DMS79 (cell line): ENCODE data around the gene MAPK14.
"Not testable (repeated sequence)": the region's sequence is repeated elsewhere in the genome, so short reads cannot be mapped to it uniquely, and the experiment has no call there.

ENCODE experiments used
- DNase-seq: peaks from one replicate; lab custom pipeline; 2025; lab: John Stamatoyannopoulos, UW

Gene MAPK14

GRCh38 chr6:36027501-36028087, at the start of gene MAPK14:
Gene MAPK14, plus strand, starts transcription at chr6:36027808. Its CDS starts 350 bp downstream, at chr6:36028158.
- peak; percentile 99 for DNase-seq

GRCh38 chr6:35980126-35980525, 47.5 kb upstream of the MAPK14 start:
- not testable (repeated sequence) for DNase-seq

GRCh38 chr6:35980991-35981645, 46.5 kb upstream of the MAPK14 start:
- DNase-seq = no peak

- DNase-seq = no peak
These were observed 42.9 kb upstream of the MAPK14 start for GRCh38 chr6:35984701-35985100.

- DNase-seq = not testable (repeated sequence)
These were observed 39.6 kb upstream of the MAPK14 start for GRCh38 chr6:35988047-35988446.

GRCh38 chr6:35993150-35993549, 34.5 kb upstream of the MAPK14 start:
- no peak for DNase-seq

- no peak for DNase-seq
These were observed 27.2 kb upstream of the MAPK14 start for GRCh38 chr6:36000451-36000850.

- DNase-seq = no peak
These were observed 11.9 kb upstream of the MAPK14 start for GRCh38 chr6:36015666-36016065.

- DNase-seq = no peak
These were observed 9.3 kb upstream of the MAPK14 start for GRCh38 chr6:36018339-36018738.

GRCh38 chr6:36019167-36019566, 8.4 kb upstream of the MAPK14 start:
- DNase-seq = no peak

GRCh38 chr6:36020154-36020553, 7.5 kb upstream of the MAPK14 start:
- peak; percentile 42 for DNase-seq

- DNase-seq = no peak
These were observed 3.4 kb upstream of the MAPK14 start, which contains the start of gene SLC26A8 for GRCh38 chr6:36023996-36024795. Gene SLC26A8, minus strand, starts transcription at chr6:36024641. Its CDS starts 4,934 bp downstream, at chr6:36019707.

- DNase-seq = no peak
These were observed 2.2 kb upstream of the MAPK14 start for GRCh38 chr6:36025260-36025931.

GRCh38 chr6:36025932-36026327, 1.7 kb upstream of the MAPK14 start:
- DNase-seq = no peak

GRCh38 chr6:36028088-36028876, 674 bp downstream of the MAPK14 start:
- peak; percentile 9 for DNase-seq

GRCh38 chr6:36028877-36029324, 1.3 kb downstream of the MAPK14 start:
- DNase-seq = peak; percentile 61

- DNase-seq = no peak
These were observed 1.9 kb downstream of the MAPK14 start for GRCh38 chr6:36029464-36029863.

- DNase-seq = no peak
These were observed 4.7 kb downstream of the MAPK14 start for GRCh38 chr6:36032261-36032660.

- not testable (repeated sequence) for DNase-seq
These were observed 5.5 kb downstream of the MAPK14 start for GRCh38 chr6:36033144-36033543.

GRCh38 chr6:36033935-36034334, 6.3 kb downstream of the MAPK14 start:
- DNase-seq = no peak

GRCh38 chr6:36034441-36034840, 6.8 kb downstream of the MAPK14 start:
- DNase-seq = no peak
